M059J (cell line): ENCODE results near the gene CREB3L2. TPM values are rescaled to one million over a fixed set of nuclear protein-coding genes. Genes with fewer than 3 reads are reported as not detected.
A peak's percentile ranks its signal among the peaks of the same experiment; 100 is the strongest.

Experiments
- DNase-seq: peaks from one replicate; pipeline ENCODE4 v3.0.0-alpha.2; 2012; ENCODE audit warnings: low read depth
- total RNA-seq: library from RNA; depleted of rRNA; stranded (reverse); fragments of >200 nt; shearing (Covaris generic); gene quantifications from 2 replicates; pipeline ENCODE4 v1.2.3, GENCODE V29; 2014

The CREB3L2 gene
- total RNA-seq, 1 experiment from 2014 or later: 31.9 TPM

- DNase-seq: no peak
Observed at GRCh38 chr7:137952426-137952805, 49.5 kb downstream of the CREB3L2 start.

GRCh38 chr7:137951700-137952425 is 50.0 kb downstream of the CREB3L2 start:
- DNase-seq: peak; percentile 40

GRCh38 chr7:137950967-137951366 is 50.9 kb downstream of the CREB3L2 start:
- DNase-seq: no peak

- no peak for DNase-seq
Observed at GRCh38 chr7:137950263-137950621, 51.6 kb downstream of the CREB3L2 start.

- no peak for DNase-seq
Observed at GRCh38 chr7:137949416-137950262, 52.2 kb downstream of the CREB3L2 start.

- DNase-seq: no peak
Observed at GRCh38 chr7:137948845-137949330, 53.0 kb downstream of the CREB3L2 start.

- no peak for DNase-seq
Observed at GRCh38 chr7:137948083-137948844, 53.6 kb downstream of the CREB3L2 start.

GRCh38 chr7:137947046-137947445 is 54.8 kb downstream of the CREB3L2 start:
- DNase-seq: no peak

GRCh38 chr7:137946011-137946410 is 55.9 kb downstream of the CREB3L2 start:
- no peak for DNase-seq

- DNase-seq: peak; percentile 72
Observed at GRCh38 chr7:137944168-137944567, 57.7 kb downstream of the CREB3L2 start.

- DNase-seq: peak; percentile 31
Observed at GRCh38 chr7:137943132-137943551, 58.7 kb downstream of the CREB3L2 start.

- no peak for DNase-seq
Observed at GRCh38 chr7:137942484-137943115, 59.3 kb downstream of the CREB3L2 start.

GRCh38 chr7:137940656-137941518 is 61.0 kb downstream of the CREB3L2 start:
- DNase-seq: no peak

GRCh38 chr7:137940218-137940617 is 61.7 kb downstream of the CREB3L2 start:
- no peak for DNase-seq

GRCh38 chr7:137937202-137937560 is 64.7 kb downstream of the CREB3L2 start:
- peak; percentile 40 for DNase-seq

- DNase-seq: no peak
Observed at GRCh38 chr7:137936509-137937201, 65.2 kb downstream of the CREB3L2 start.

- no peak for DNase-seq
Observed at GRCh38 chr7:137935884-137936508, 65.9 kb downstream of the CREB3L2 start.

- DNase-seq: no peak
Observed at GRCh38 chr7:137934941-137935883, 66.7 kb downstream of the CREB3L2 start.
